PFSK-1 (cell line): ENCODE measurements around the gene JPH3.

ENCODE experiments used
- FOXP2 ChIP-seq: optimal IDR thresholded peaks from 2 replicates; pipeline ENCODE3; 2011; ENCODE audit warnings: borderline replicate concordance, control low read depth, inconsistent platforms; ENCODE audit not compliant: insufficient read depth; ENCODE audit errors: extremely low read length, extremely low read depth
- POLR2AphosphoS5 ChIP-seq: IDR thresholded peaks from 2 replicates; pipeline ENCODE4 v1.6.1; 2012; ENCODE audit warnings: low read depth, mild to moderate bottlenecking, control low read depth, low read length, moderate library complexity
- SIN3A ChIP-seq: IDR thresholded peaks from 2 replicates; pipeline ENCODE4 v1.6.1; 2012; ENCODE audit warnings: mild to moderate bottlenecking, low read length, moderate library complexity, borderline replicate concordance; ENCODE audit not compliant: insufficient read depth
- TAF1 ChIP-seq: IDR thresholded peaks from 2 replicates; pipeline ENCODE4 v1.6.1; 2012; ENCODE audit warnings: low read length, control low read depth, borderline replicate concordance; ENCODE audit not compliant: insufficient read depth
- TF ChIP-seq, protein P1 (sequence below), 2 experiments: IDR thresholded peaks; 2 replicates each; pipeline versions ENCODE4 v1.6.1 to v1.8.0; 2011 to 2012; ENCODE audit warnings: low read depth in 2 of 2, low read length in 2 of 2, control low read depth in 1 of 2, inconsistent platforms in 1 of 2, mild to moderate bottlenecking in 1 of 2, moderate library complexity in 1 of 2; ENCODE audit not compliant: insufficient read depth in 1 of 2

The JPH3 gene

DNA sequence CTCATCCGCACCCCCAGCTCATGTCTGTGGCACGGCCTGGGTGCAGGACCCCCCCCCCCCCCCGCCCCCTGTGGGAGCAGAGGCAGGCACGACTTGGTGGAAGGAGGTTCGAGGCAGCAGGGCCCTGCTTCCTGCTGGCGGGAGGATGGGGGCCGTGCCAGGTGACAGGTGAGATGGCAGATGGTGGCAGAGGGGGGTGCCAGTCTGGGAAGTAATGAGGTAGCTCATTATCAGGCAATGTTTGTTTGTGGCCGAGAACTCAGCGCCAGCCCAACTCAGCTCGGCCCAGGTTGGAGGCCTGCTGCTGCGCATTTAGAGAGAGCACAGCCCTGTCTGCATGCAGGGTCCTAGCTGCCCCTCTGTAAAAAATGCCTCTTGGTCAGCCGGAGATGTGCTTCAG lies 40.1 kb upstream of the JPH3 start:
- TF ChIP-seq SIN3A (no peak), POLR2AphosphoS5 (no peak), TAF1 (no peak), FOXP2 (no peak)
- TF ChIP-seq, protein P1, sequence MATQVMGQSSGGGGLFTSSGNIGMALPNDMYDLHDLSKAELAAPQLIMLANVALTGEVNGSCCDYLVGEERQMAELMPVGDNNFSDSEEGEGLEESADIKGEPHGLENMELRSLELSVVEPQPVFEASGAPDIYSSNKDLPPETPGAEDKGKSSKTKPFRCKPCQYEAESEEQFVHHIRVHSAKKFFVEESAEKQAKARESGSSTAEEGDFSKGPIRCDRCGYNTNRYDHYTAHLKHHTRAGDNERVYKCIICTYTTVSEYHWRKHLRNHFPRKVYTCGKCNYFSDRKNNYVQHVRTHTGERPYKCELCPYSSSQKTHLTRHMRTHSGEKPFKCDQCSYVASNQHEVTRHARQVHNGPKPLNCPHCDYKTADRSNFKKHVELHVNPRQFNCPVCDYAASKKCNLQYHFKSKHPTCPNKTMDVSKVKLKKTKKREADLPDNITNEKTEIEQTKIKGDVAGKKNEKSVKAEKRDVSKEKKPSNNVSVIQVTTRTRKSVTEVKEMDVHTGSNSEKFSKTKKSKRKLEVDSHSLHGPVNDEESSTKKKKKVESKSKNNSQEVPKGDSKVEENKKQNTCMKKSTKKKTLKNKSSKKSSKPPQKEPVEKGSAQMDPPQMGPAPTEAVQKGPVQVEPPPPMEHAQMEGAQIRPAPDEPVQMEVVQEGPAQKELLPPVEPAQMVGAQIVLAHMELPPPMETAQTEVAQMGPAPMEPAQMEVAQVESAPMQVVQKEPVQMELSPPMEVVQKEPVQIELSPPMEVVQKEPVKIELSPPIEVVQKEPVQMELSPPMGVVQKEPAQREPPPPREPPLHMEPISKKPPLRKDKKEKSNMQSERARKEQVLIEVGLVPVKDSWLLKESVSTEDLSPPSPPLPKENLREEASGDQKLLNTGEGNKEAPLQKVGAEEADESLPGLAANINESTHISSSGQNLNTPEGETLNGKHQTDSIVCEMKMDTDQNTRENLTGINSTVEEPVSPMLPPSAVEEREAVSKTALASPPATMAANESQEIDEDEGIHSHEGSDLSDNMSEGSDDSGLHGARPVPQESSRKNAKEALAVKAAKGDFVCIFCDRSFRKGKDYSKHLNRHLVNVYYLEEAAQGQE (IDR thresholded peaks at IDR 0.05; ENCODE audit: insufficient read depth in 1 of 2, low read depth in 2 of 2, low read length in 2 of 2) = no peak

DNA sequence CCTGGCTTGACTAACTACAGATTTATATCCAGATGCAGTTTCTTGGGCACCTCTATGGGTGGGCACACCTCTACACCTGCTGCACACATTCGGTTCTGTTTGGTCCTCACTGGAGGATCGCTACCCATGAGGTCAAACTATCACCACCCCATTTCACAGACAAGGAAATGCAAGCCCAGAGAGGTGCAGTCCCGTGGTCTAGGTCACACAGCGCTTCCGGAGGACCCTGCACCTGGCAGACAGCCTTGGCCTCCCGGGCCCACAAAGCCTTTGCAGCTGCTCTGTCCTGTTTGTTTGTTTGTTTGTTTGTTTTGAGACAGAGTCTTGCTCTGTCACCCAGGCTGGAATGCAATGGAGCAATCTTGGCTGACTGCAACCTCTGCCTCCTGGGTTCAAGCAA lies 39.3 kb upstream of the JPH3 start:
- no peak for TF ChIP-seq SIN3A

DNA sequence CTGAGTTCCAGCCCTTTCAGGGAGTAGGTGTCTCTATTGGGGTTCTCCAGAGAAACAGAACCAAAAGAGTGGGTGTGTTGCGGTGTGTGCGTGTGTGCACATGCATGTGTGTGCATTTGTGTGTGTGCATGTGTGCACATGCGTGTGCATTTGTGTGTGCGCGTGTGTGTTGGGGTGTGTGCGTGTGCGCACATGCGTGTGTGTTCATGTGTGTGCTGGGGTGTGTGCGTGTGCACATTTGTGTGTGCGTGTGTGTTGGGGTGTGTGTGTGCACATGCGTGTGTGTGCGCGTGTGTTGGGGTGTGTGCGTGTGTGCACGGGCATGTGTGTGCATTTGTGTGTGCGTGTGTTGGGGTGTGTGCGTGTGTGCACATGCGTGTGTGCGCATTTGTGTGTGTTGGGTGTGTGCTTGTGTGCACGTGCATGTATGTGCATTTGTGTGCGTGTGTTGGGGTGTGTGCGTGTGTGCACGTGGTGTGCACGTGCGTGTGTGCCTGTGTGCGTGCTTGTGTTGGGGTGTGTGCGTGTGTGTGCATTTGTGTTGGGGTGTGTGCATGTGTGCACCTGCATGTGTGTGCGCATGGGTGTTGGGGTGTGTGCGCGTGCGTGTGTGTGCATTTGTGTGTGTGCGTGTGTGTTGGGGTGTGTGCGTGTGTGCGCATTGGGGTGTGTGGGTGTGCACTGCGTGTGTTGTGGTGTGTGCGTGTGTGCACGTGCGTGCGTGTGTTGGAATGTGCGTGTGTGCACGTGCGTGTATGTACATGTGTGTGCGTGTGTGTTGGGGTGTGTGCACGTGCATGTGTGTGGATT lies 38.4 kb upstream of the JPH3 start:
- TF ChIP-seq, protein P1 (IDR thresholded peaks at IDR 0.05; ENCODE audit: insufficient read depth in 1 of 2, low read depth in 2 of 2, low read length in 2 of 2) = no peak
- TF ChIP-seq POLR2AphosphoS5 = no peak
- no peak for TF ChIP-seq FOXP2
- TF ChIP-seq SIN3A = no peak
- no peak for TF ChIP-seq TAF1

DNA sequence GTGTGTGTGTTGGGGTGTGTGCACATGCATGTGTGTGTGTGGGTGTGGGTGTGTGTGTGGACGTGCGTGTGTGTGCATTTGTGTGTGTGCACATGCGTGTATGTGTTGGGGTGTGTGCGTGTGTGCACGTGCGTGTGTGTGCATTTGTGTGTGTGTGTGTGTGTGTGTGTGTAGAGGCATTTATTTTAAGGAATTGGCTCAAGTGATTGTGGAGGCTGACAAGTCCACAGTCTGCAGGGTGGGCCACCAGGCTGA lies 37.9 kb upstream of the JPH3 start:
- TF ChIP-seq TAF1 (no peak), POLR2AphosphoS5 (no peak), SIN3A (no peak), FOXP2 (no peak)
- TF ChIP-seq, protein P1 (IDR thresholded peaks at IDR 0.05; ENCODE audit: insufficient read depth in 1 of 2, low read depth in 2 of 2, low read length in 2 of 2) = no peak

DNA sequence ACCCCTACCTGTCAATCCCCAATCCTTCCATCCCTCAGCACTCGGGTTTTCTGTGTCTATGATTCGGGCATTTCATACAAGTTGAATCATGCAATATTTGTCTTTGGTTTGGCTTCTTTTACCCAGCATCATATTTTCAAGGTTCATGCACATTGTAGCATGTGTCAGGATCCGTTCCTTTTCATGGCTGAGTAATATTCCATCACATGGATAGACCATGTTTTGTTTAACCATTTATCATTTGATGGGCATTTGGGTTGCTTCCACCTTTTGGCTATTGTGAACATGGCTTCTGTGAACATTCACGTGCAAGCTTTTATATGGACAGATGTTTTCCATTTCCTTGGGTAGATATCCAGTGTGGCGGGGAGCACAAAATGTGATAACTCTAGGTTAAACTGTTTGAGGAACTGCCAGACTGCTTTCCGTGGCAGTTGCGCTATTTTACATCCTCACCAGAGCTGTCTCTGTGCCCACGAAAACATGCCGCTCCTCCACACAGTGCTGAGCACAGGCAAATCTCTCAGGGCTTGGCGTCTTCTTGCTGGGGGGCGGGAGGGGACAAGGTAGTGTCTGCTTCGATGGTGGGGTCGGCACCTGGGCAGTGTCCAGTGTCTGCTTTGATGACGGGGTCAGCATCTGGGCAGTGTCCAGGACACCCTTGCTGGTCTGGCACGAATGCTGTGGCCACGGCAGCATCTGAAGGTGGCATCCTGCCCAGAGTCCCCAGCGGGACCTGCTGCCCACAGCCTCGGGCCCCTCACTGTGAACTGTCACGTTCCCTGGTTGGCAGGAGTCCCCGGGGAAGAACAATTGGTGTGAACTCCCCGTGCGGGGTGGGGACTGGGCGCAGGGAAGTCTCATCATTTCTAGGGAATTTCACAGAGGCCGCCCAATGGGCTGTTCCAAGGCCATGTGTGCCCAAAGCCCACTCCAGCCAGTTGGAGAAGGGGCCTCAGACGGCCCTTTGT lies 32.4 kb upstream of the JPH3 start:
- TF ChIP-seq, protein P1 (IDR thresholded peaks at IDR 0.05; ENCODE audit: insufficient read depth in 1 of 2, low read depth in 2 of 2, low read length in 2 of 2) = no peak
- TF ChIP-seq POLR2AphosphoS5 (no peak), TAF1 (no peak), FOXP2 (no peak), SIN3A (no peak)
